ENCODE data around the gene POU3F4. TPM values are rescaled to one million over a fixed set of nuclear protein-coding genes. Genes with fewer than 3 reads are reported as not detected.

Gene POU3F4
- polyA plus RNA-seq, 2 of the 4 experiments (the other 2 are of a cell fraction): not detected

- Histone ChIP-seq H3K4me3 (no peak overlapping the region), H3K4me2 (no peak overlapping the region), H3K27ac (no peak overlapping the region), H3K4me1 (no peaks in the 10 kb centered on the region), H3K9me3 (no peaks in the 10 kb centered on the region)
- ATAC-seq: no peak
- ChIA-PET CTCF (interaction anchor here (0.8 kb wide), 1 partner anchor 10 kb away, joined by 3 read pairs; no protein-coding TSS in a partner anchor), POLR2A (no interaction called here)
- TF ChIP-seq MYC (IDR thresholded peaks at IDR 0.05; ENCODE audit: borderline replicate concordance, low read length) (no peak), ELK1 (IDR thresholded peaks at IDR 0.05; ENCODE audit: low read depth, low read length) (no peak), HOXB5 (CRISPR knock-in tag; IDR thresholded peaks at IDR 0.05) (no peak), POLR2A (IDR thresholded peaks at IDR 0.05; ENCODE audit: low read length) (no peak), HOXB13 (CRISPR knock-in tag; IDR thresholded peaks at IDR 0.05; ENCODE audit: low read depth) (no peak), ESRRA (IDR thresholded peaks at IDR 0.05; ENCODE audit: borderline replicate concordance, low read length) (no peak)
- 9% methylated on average over 9 of the region's 9 CpGs for WGBS (ENCODE audit: missing lambda C conversion rate)
- no peak for DNase-seq (ENCODE audit: low read depth in 1 of 2, low spot score in 1 of 2)
- FAIRE-seq: no peak
These were observed 7.1 kb upstream of the POU3F4 start for GRCh38 chrX:83501003-83501402.

DNA sequence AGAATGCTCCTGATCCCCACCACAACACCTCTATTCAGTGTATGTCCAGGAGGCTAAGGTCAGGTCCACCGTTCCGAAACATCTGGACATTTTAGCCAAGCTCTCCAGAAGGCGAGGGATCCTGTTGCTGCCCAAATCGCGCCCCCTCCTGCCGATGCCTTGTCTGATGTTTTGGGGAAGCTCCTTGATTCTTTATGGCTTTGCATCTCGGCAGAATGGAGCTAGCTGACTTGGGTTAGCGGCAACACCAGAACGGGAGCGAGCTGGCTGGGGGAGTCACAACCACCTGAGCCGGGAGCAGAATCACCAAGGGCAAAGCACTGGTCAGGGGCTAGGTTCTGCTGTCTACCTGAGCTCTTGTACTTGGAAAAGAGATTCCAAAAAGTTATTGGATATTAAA lies 6.6 kb upstream of the POU3F4 start:
- no peak for ATAC-seq
- DNase-seq (ENCODE audit: low read depth in 1 of 2, low spot score in 1 of 2): no peak
- 15% methylated on average over 5 of the region's 11 CpGs for WGBS (ENCODE audit: missing lambda C conversion rate)
- POLR2A ChIA-PET: no interaction called here
- no peak for TF ChIP-seq MAX (IDR thresholded peaks at IDR 0.05)
- no peak for TF ChIP-seq TP53 (CRISPR knock-in tag; IDR thresholded peaks at IDR 0.05)
- TF ChIP-seq BHLHE40 (IDR thresholded peaks at IDR 0.05; ENCODE audit: low read depth, low read length): no peak
- TF ChIP-seq EHF (CRISPR knock-in tag; IDR thresholded peaks at IDR 0.05): no peak
- Histone ChIP-seq H3K4me2 (no peak overlapping the region), H3K27ac (no peak overlapping the region), H3K9me3 (no peaks in the 10 kb centered on the region), H3K4me1 (no peaks in the 10 kb centered on the region), H3K4me3 (no peak overlapping the region)
- CTCF ChIA-PET: interaction anchor here (0.8 kb wide), 1 partner anchor 9 kb away, joined by 3 read pairs; no protein-coding TSS in a partner anchor
- no peak for FAIRE-seq

- FAIRE-seq (no peak), DNase-seq (ENCODE audit: low read depth in 1 of 2, low spot score in 1 of 2) (no peak), ATAC-seq (no peak)
- H3K9me3 ChIP-seq: no peaks in the 10 kb centered on the region
- H3K4me2 ChIP-seq: no peak overlapping the region
- POLR2A ChIA-PET: no interaction called here
- 1% methylated on average over 10 of the region's 11 CpGs for WGBS (ENCODE audit: missing lambda C conversion rate)
- H3K4me1 ChIP-seq: no peaks in the 10 kb centered on the region
- CTCF ChIA-PET: no interaction called here
- no peak overlapping the region for H3K4me3 ChIP-seq
- TF ChIP-seq RNF2 (IDR thresholded peaks at IDR 0.05; ENCODE audit: borderline replicate concordance, low read depth) (no peak), POLR2AphosphoS2 (conservative IDR thresholded peaks at IDR 0.05; ENCODE audit: low read length) (no peak), HDAC2 (IDR thresholded peaks at IDR 0.05) (no peak)
- no peak overlapping the region for H3K27ac ChIP-seq
These were observed 3.2 kb upstream of the POU3F4 start for GRCh38 chrX:83504721-83505479.

- no peaks in the 10 kb centered on the region for H3K4me1 ChIP-seq
- no peak for ATAC-seq
- ChIA-PET POLR2A (no interaction called here), CTCF (no interaction called here)
- TF ChIP-seq EP300 (IDR thresholded peaks at IDR 0.05) (no peak), RARB (CRISPR knock-in tag; IDR thresholded peaks at IDR 0.05) (no peak), NPAS2 (CRISPR knock-in tag; IDR thresholded peaks at IDR 0.05; ENCODE audit: borderline replicate concordance) (no peak), EHMT2 (IDR thresholded peaks at IDR 0.05; ENCODE audit: low read depth) (no peak), JUNB (IDR thresholded peaks at IDR 0.05) (no peak), SREBF2 (IDR thresholded peaks at IDR 0.05) (no peak), USF2 (IDR thresholded peaks at IDR 0.05) (no peak)
- no peaks in the 10 kb centered on the region for H3K9me3 ChIP-seq
- 68% methylated on average over 31 of the region's 50 CpGs for WGBS (ENCODE audit: missing lambda C conversion rate)
- no peak overlapping the region for H3K4me3 ChIP-seq
- DNase-seq (ENCODE audit: low read depth in 1 of 2, low spot score in 1 of 2): no peak
- no peak overlapping the region for H3K4me2 ChIP-seq
- no peak for FAIRE-seq
- H3K27ac ChIP-seq: no peak overlapping the region
These were observed 600 bp downstream of the POU3F4 start for GRCh38 chrX:83508526-83509253.
